Fibroblast of lung (primary cell): ENCODE data around the gene TSHZ2.

Source experiments
- EZH2 ChIP-seq: IDR thresholded peaks from 2 replicates; pipeline ENCODE4 v1.5.1; 2012; ENCODE audit warnings: low read length, control low read depth, mild to moderate bottlenecking; ENCODE audit errors: missing control alignments
- TF ChIP-seq, protein P1 (sequence below), 2 donors: IDR thresholded peaks in 1 of 2; conservative IDR thresholded peaks in 1 of 2; 1 replicate in 1 of 2; 2 replicates in 1 of 2; pipeline ENCODE4 v1.5.1; 2011 to 2012; ENCODE audit warnings: low read length in 2 of 2, control low read depth in 1 of 2, inconsistent platforms in 1 of 2, low read depth in 1 of 2, mild to moderate bottlenecking in 1 of 2

DNA sequence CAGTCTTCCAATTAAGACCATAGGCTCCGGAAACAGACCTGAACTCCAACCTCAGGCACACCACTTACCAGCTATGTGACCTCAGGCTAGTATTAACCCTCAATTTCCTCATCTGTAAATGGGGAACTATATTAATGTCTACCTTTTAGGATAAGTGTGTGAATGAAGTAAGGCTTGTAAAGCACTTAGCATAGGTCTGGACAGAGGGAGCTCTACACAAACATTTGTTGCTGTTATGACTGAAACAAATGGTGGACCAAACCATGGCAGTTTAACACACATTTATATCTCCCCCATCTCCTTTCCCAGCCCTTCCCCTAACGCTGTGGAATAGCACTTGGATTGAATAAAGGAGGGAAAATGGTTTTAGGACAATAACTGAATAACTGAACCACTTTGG, 48.7 kb downstream of the TSHZ2 start:
- TF ChIP-seq, protein P1, sequence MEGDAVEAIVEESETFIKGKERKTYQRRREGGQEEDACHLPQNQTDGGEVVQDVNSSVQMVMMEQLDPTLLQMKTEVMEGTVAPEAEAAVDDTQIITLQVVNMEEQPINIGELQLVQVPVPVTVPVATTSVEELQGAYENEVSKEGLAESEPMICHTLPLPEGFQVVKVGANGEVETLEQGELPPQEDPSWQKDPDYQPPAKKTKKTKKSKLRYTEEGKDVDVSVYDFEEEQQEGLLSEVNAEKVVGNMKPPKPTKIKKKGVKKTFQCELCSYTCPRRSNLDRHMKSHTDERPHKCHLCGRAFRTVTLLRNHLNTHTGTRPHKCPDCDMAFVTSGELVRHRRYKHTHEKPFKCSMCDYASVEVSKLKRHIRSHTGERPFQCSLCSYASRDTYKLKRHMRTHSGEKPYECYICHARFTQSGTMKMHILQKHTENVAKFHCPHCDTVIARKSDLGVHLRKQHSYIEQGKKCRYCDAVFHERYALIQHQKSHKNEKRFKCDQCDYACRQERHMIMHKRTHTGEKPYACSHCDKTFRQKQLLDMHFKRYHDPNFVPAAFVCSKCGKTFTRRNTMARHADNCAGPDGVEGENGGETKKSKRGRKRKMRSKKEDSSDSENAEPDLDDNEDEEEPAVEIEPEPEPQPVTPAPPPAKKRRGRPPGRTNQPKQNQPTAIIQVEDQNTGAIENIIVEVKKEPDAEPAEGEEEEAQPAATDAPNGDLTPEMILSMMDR (conservative IDR thresholded peaks at IDR 0.05 in 1 of 2, IDR thresholded peaks at IDR 0.05 in 1 of 2; ENCODE audit: low read depth in 1 of 2, low read length in 2 of 2): no peak
- TF ChIP-seq EZH2: no peak
